OCI-LY1 (cell line): Measurements from ENCODE around the gene COPZ1.
"Not testable (repeated sequence)": the region's sequence is repeated elsewhere in the genome, so short reads cannot be mapped to it uniquely, and the experiment has no call there.

Experiments
- H2AFZ ChIP-seq: fragments of 200-600 bp; sonication (generic), shearing (Covaris generic); 2 replicates; pipeline ENCODE4 v1.6.0; 2014; ENCODE audit warnings: antibody characterized with exemption, mild to moderate bottlenecking, low read length
- H3F3A ChIP-seq: fragments of 200-600 bp; sonication (generic), shearing (Covaris generic); 2 replicates; pipeline ENCODE4 v1.6.0; 2014; ENCODE audit warnings: mild to moderate bottlenecking, antibody characterized with exemption, low read length, moderate library complexity; ENCODE audit not compliant: insufficient read depth
- H3K27ac ChIP-seq: fragments of 200-600 bp; sonication (generic); 2 replicates; pipeline ENCODE4 v1.5.1; 2014; ENCODE audit warnings: low read length, mixed run types, mild to moderate bottlenecking, low read depth; ENCODE audit not compliant: poor library complexity, severe bottlenecking
- H3K27me3 ChIP-seq: fragments of 200-600 bp; sonication (generic); 2 replicates; pipeline ENCODE4 v1.6.0; 2014; ENCODE audit warnings: antibody characterized with exemption, mild to moderate bottlenecking, low read length, moderate library complexity; ENCODE audit not compliant: insufficient read depth
- H3K36me3 ChIP-seq: fragments of 200-600 bp; sonication (generic); 2 replicates; pipeline ENCODE4 v1.6.1; 2014; ENCODE audit warnings: mild to moderate bottlenecking, antibody characterized with exemption, low read length, moderate library complexity, mixed read lengths; ENCODE audit not compliant: insufficient read depth
- H3K4me1 ChIP-seq: fragments of 200-600 bp; sonication (generic); 2 replicates; pipeline ENCODE4 v1.5.1; 2014; ENCODE audit warnings: mild to moderate bottlenecking, low read length, moderate library complexity; ENCODE audit not compliant: insufficient read depth, severe bottlenecking
- H3K4me2 ChIP-seq: fragments of 200-600 bp; sonication (generic), shearing (Covaris generic); 2 replicates; pipeline ENCODE4 v1.6.1; 2014; ENCODE audit warnings: low read length
- H3K4me3 ChIP-seq: fragments of 200-600 bp; sonication (generic); 2 replicates; pipeline ENCODE4 v1.5.1; 2014; ENCODE audit warnings: low read length, low read depth, mild to moderate bottlenecking, mixed read lengths; ENCODE audit not compliant: poor library complexity, severe bottlenecking
- H3K79me2 ChIP-seq: fragments of 200-600 bp; shearing (Covaris generic); 2 replicates; pipeline ENCODE4 v1.6.1; 2016; ENCODE audit warnings: mixed run types, low read length, mixed read lengths; ENCODE audit not compliant: insufficient read depth
- H3K9ac ChIP-seq: fragments of 200-600 bp; sonication (generic), shearing (Covaris generic); 2 replicates; pipeline ENCODE4 v1.6.1; 2014; ENCODE audit warnings: mild to moderate bottlenecking, low read length, mixed read lengths
- H3K9me2 ChIP-seq: fragments of 200-600 bp; sonication (generic), shearing (Covaris generic); 2 replicates; pipeline ENCODE4 v1.6.1; 2014; ENCODE audit warnings: low read depth, mild to moderate bottlenecking, low read length, mixed read lengths
- H3K9me3 ChIP-seq: fragments of 200-600 bp; shearing (Covaris generic); 2 replicates; pipeline ENCODE4 v1.6.1; 2014; ENCODE audit warnings: low read length, mixed read lengths
- H4K20me1 ChIP-seq: fragments of 200-600 bp; sonication (generic), shearing (Covaris generic); 2 replicates; pipeline ENCODE4 v1.6.0; 2016; ENCODE audit warnings: mild to moderate bottlenecking, low read length; ENCODE audit not compliant: insufficient read depth
- EZH2 ChIP-seq: fragments of 200-600 bp; sonication (generic), shearing (Covaris generic); IDR thresholded peaks from 2 replicates; pipeline ENCODE4 v1.8.0; 2017; ENCODE audit warnings: borderline replicate concordance, mixed run types, mild to moderate bottlenecking, antibody characterized with exemption, low read length, moderate library complexity, mixed read lengths
- TF ChIP-seq, protein P1 (sequence below): fragments of 200-600 bp; sonication (generic), shearing (Covaris generic); IDR thresholded peaks from 2 replicates; pipeline ENCODE4 v1.5.1; 2017; ENCODE audit warnings: mild to moderate bottlenecking, antibody characterized with exemption, low read length, moderate library complexity, mixed read lengths

The COPZ1 gene

DNA sequence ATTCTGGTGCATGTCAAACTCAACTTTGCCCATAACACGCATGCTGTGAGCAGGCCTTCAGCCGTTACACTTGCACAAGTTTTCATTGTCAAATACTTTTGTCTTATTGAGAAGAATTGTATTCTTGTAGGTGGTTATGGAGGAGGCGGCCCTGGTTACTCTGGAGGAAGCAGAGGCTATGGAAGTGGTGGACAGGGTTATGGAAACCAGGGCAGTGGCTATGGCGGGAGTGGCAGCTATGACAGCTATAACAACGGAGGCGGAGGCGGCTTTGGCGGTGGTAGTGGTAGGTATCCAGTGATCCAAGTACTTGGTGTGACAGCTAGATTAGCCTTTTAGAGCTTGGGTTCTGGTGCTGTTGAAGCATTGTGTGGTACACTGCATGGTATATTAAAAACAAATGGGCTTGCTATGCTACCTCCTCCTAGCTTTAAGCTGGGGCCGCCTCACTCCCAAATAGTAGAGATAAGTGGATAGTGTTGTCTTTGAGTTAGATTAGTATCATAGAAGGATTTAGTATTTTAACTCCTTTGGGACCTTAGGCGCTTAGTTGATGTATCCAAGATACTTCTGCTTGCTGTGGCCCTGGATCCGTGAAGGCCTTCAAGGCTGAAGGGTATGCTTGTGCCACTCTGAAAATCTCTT, 41.9 kb upstream of the COPZ1 start:
- Histone ChIP-seq H2AFZ (no peak overlapping the region), H3K9me3 (no peaks in the 10 kb centered on the region), H3K4me2 (peak overlapping the region; percentile 78), H3K4me3 (peak overlapping the region; percentile 85), H3K79me2 (peaks cover 29% of the 10 kb centered on the region), H3K36me3 (peaks cover 90% of the 10 kb centered on the region), H3K27ac (no peak overlapping the region), H4K20me1 (no peaks in the 10 kb centered on the region), H3K9ac (peak overlapping the region; percentile 99), H3K4me1 (peaks cover 61% of the 10 kb centered on the region), H3F3A (peaks cover 28% of the 10 kb centered on the region), H3K9me2 (no peaks in the 10 kb centered on the region), H3K27me3 (no peaks in the 10 kb centered on the region)
- TF ChIP-seq, protein P1, sequence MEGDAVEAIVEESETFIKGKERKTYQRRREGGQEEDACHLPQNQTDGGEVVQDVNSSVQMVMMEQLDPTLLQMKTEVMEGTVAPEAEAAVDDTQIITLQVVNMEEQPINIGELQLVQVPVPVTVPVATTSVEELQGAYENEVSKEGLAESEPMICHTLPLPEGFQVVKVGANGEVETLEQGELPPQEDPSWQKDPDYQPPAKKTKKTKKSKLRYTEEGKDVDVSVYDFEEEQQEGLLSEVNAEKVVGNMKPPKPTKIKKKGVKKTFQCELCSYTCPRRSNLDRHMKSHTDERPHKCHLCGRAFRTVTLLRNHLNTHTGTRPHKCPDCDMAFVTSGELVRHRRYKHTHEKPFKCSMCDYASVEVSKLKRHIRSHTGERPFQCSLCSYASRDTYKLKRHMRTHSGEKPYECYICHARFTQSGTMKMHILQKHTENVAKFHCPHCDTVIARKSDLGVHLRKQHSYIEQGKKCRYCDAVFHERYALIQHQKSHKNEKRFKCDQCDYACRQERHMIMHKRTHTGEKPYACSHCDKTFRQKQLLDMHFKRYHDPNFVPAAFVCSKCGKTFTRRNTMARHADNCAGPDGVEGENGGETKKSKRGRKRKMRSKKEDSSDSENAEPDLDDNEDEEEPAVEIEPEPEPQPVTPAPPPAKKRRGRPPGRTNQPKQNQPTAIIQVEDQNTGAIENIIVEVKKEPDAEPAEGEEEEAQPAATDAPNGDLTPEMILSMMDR = no peak
- TF ChIP-seq EZH2 = no peak

DNA sequence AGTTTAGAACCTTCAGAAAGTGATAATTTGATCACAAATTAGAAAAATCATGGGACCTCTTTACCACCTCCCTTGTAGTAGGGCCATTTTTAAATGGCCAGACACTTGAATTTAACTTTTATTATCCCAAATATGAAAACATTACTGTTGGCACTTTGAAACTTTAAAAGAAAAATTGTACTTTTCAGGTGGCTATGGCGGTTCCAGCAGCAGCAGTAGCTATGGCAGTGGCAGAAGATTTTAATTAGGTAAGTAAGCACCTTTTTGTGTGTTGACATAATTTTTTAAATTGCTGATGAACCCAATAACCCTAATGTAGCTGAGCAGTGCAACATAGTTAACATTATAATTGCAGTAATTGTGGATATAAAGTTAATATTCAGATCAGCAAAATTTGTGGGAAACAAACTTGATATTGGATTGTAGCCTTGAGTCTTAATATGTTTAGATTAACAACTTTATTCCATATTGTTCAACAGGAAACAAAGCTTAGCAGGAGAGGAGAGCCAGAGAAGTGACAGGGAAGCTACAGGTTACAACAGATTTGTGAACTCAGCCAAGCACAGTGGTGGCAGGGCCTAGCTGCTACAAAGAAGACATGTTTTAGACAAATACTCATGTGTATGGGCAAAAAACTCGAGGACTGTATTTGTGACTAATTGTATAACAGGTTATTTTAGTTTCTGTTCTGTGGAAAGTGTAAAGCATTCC, 40.7 kb upstream of the COPZ1 start:
- Histone ChIP-seq H3K36me3 (peaks cover 81% of the 10 kb centered on the region), H3K4me2 (peak overlapping the region; percentile 78), H3F3A (peaks cover 31% of the 10 kb centered on the region), H3K4me3 (peak overlapping the region; percentile 85), H3K79me2 (peaks cover 17% of the 10 kb centered on the region), H3K9ac (peak overlapping the region; percentile 99; the same call in 1 of the 2 replicates), H3K4me1 (peaks cover 58% of the 10 kb centered on the region)
- H3K27me3 ChIP-seq, H2AFZ ChIP-seq, H3K9me2 ChIP-seq, H4K20me1 ChIP-seq, H3K27ac ChIP-seq, H3K9me3 ChIP-seq: not testable (repeated sequence)

DNA sequence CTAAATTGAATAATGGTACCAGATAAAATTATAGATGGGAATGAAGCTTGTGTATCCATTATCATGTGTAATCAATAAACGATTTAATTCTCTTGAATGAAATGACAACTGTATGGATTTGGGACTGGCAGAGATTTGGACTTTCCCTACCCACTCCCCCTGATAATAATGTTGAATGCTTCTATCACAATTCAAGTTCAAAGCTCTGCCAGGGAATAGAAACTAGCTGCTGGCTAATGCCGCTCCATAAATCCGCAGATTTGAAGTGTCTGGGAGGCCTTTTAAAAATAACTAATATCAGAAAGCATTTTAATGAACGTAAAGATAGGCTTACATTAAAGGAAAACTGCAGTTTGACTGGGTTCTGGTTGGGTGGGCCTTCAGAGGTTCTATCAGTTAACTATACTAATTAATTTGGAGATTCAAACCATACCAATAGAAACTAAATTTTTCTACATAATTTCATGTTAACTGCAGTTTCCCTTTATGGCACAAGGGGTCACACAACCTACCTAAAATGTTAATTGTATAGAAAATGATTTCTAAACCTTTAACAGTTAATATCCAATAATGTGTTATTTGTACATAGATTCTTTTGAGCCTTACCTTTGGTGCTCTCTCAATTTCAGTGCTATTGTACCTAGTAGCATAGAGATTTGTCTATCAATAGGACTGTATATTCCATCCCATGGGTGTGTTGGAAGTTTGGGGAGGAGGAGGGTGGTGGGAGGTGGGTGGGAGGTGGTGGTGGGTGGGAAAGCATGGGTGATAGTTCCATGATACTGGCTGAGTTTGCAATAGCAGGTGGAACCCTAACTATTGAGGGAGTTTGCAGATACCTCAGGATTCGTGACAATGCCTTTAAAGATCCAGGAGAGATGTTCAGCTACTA, 39.5 kb upstream of the COPZ1 start:
- Histone ChIP-seq H3K36me3 (peaks cover 78% of the 10 kb centered on the region), H2AFZ (no peak overlapping the region), H3K27ac (no peak overlapping the region), H3K79me2 (peaks cover 14% of the 10 kb centered on the region), H3K9me3 (no peaks in the 10 kb centered on the region), H3F3A (peaks cover 38% of the 10 kb centered on the region), H3K4me2 (peak overlapping the region; percentile 23; the same call in 1 of the 2 replicates), H3K4me3 (no peak overlapping the region), H3K9ac (no peak overlapping the region), H3K9me2 (no peaks in the 10 kb centered on the region), H4K20me1 (no peaks in the 10 kb centered on the region), H3K27me3 (no peaks in the 10 kb centered on the region), H3K4me1 (peaks cover 58% of the 10 kb centered on the region)
- TF ChIP-seq, protein P1 = no peak; the same call in 1 of the 2 replicates
- TF ChIP-seq EZH2 = no peak
